Gastrocnemius medialis (tissue), 4 donors: ENCODE measurements around the gene PTPRR. TPM values are rescaled to one million over a fixed set of nuclear protein-coding genes. Genes with fewer than 3 reads are reported as not detected.

ENCODE experiments used
- ATAC-seq, 2 donors: fragments of 150-250 bp; one replicate each; pipeline ENCODE4 v1.9.1; 2016
- DNase-seq, 2 donors: peaks; one replicate each; pipeline ENCODE4 v3.0.0-alpha.2; 2019
- H3K27ac ChIP-seq, 4 donors: fragments of 200-600 bp; sonication (generic); 1 replicate in 1 of 4; 2 replicates in 3 of 4; pipeline ENCODE4 v1.5.1; 2016 to 2018; ENCODE audit warnings: mild to moderate bottlenecking in 2 of 4, moderate library complexity in 1 of 4
- H3K27me3 ChIP-seq, 3 donors: fragments of 200-600 bp; sonication (generic) in 2 of 3; 1 replicate in 1 of 3; 2 replicates in 2 of 3; pipeline versions ENCODE4 v1.5.1 to v1.6.0; 2016 to 2019; ENCODE audit warnings: mild to moderate bottlenecking in 1 of 3, moderate library complexity in 1 of 3
- H3K36me3 ChIP-seq, 2 donors: fragments of 200-600 bp; sonication (generic) in 1 of 2; one replicate each; pipeline ENCODE4 v1.5.1; 2017 to 2018
- H3K4me1 ChIP-seq, 2 donors: fragments of 200-600 bp; sonication (generic) in 1 of 2; one replicate each; pipeline ENCODE4 v1.5.1; 2016 to 2017; ENCODE audit warnings: mild to moderate bottlenecking in 2 of 2
- H3K4me3 ChIP-seq, 4 donors: fragments of 200-600 bp; sonication (generic) in 3 of 4; 1 replicate in 1 of 4; 2 replicates in 3 of 4; pipeline ENCODE4 v1.5.1; 2016 to 2019; ENCODE audit warnings: mild to moderate bottlenecking in 2 of 4
- H3K9me3 ChIP-seq, 3 donors: fragments of 200-600 bp; sonication (generic) in 2 of 3; 1 replicate in 1 of 3; 2 replicates in 2 of 3; pipeline ENCODE4 v1.5.1; 2016 to 2019
- POLR2A ChIP-seq, 2 donors: fragments of 450-650 bp; IDR thresholded peaks; one replicate each; pipeline ENCODE4 v1.6.1; 2017; ENCODE audit warnings: antibody characterized with exemption in 2 of 2, mild to moderate bottlenecking in 2 of 2, moderate library complexity in 2 of 2
- in situ Hi-C, 4 donors: fragments of 200-750 bp; cut with MboI; loops; one replicate each; pipeline versions ENCODE4 v1.15.0 to v1.8.0; 2017; ENCODE audit warnings: low sequenced_read_pairs in 4 of 4
- intact Hi-C: fragments of 100-400 bp; cut with DNase I; formaldehyde crosslinking; loops from one replicate; pipeline ENCODE4 v1.15.1; 2023; ENCODE audit warnings: low total_unique reads
- total RNA-seq, 4 donors: library from RNA; depleted of rRNA; stranded (reverse); fragments of >200 nt; gene quantifications; one replicate each; pipeline versions ENCODE4 v1.1.0 to v1.2.3, GENCODE V29; 2016
- TF ChIP-seq, protein P1 (sequence below), 5 experiments: fragments of 450-650 bp in 3 of 5; fragments of 200-600 bp in 2 of 5; sonication (generic) in 2 of 5; IDR thresholded peaks in 4 of 5; conservative IDR thresholded peaks in 1 of 5; 1 replicate in 4 of 5; 2 replicates in 1 of 5; pipeline ENCODE4 v1.5.1; 2016 to 2019; ENCODE audit warnings: antibody characterized with exemption in 5 of 5, mild to moderate bottlenecking in 3 of 5, moderate library complexity in 3 of 5

Gene PTPRR
- total RNA-seq, 4 donors from 2014 or later: 0.18 to 0.20 TPM; not detected in 2

DNA sequence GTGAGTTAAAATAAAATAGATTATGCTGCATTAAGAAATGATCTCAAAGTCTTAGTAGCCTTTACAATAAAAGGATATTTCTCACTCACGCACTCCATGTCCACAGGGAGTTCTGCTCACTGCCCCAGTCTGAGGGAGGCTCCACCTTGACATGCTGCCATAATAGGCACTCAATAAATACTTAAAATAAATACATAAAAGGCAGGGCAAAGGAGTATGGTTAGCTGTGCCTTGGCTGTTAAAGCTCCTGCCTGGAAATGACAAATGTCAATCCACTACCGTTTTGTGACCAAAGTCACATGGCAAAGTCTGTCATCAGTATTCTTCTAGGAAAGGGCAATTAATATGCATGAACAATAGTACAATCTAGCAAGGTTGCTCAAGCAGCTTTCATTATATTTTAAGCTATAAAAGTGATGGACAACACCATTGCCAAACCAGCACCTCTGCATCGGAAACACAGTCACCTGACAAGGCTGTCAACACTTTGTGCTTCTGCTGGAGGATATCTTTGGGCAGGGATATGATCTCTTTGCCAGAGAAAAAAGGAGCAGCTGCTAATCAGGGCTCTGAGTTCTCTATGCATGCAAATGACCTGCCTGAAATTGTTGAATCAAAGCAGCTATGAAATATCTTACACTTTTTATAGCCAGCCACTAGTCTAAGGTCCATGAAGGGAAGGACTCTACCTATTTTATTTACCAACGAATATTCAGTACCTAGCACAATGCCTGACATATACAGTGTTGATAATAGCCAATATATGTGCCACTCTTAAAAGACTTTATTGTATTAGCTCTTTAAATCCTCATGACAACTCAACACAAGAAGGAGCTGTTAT is 90.1 kb downstream of the PTPRR start:
- Histone ChIP-seq H3K36me3 (no peaks in the 10 kb centered on the region), H3K27me3 (no peaks in the 10 kb centered on the region), H3K4me3 (no peak overlapping the region), H3K9me3 (no peaks in the 10 kb centered on the region), H3K4me1 (no peaks in the 10 kb centered on the region), H3K27ac (no peak overlapping the region)
- ATAC-seq (no peak), DNase-seq (no peak)
- in situ Hi-C loops (no loop called here), intact Hi-C loops (no loop called here)
- TF ChIP-seq, protein P1, sequence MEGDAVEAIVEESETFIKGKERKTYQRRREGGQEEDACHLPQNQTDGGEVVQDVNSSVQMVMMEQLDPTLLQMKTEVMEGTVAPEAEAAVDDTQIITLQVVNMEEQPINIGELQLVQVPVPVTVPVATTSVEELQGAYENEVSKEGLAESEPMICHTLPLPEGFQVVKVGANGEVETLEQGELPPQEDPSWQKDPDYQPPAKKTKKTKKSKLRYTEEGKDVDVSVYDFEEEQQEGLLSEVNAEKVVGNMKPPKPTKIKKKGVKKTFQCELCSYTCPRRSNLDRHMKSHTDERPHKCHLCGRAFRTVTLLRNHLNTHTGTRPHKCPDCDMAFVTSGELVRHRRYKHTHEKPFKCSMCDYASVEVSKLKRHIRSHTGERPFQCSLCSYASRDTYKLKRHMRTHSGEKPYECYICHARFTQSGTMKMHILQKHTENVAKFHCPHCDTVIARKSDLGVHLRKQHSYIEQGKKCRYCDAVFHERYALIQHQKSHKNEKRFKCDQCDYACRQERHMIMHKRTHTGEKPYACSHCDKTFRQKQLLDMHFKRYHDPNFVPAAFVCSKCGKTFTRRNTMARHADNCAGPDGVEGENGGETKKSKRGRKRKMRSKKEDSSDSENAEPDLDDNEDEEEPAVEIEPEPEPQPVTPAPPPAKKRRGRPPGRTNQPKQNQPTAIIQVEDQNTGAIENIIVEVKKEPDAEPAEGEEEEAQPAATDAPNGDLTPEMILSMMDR (IDR thresholded peaks at IDR 0.05 in 4 of 5, conservative IDR thresholded peaks at IDR 0.05 in 1 of 5): no peak
- no peak for TF ChIP-seq POLR2A (IDR thresholded peaks at IDR 0.05)

DNA sequence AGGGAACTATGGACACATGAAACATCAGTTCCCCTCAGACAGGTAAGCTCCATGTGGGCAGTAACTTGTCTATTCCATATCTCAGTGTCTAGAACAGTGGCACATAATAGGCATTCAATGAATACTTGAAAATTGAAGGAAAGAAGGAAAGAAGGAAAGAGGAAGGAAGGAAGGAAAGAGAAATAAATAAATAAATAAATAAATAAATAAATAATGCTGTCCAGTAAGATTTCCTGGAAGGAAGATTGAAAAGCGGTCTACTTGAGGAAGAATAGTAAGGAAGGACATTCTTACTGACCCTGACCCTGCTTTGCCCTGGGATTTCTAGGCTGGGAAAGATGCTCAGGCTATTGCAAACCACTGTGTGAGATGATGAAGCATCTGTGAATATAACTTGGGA is 91.5 kb downstream of the PTPRR start:
- intact Hi-C loops (no loop called here), in situ Hi-C loops (no loop called here)
- Histone ChIP-seq H3K27me3 (no peaks in the 10 kb centered on the region), H3K9me3 (no peaks in the 10 kb centered on the region), H3K4me3 (no peak overlapping the region), H3K4me1 (no peaks in the 10 kb centered on the region), H3K27ac (no peak overlapping the region), H3K36me3 (no peaks in the 10 kb centered on the region)
- ATAC-seq: no peak
- no peak for DNase-seq
- TF ChIP-seq, protein P1 (IDR thresholded peaks at IDR 0.05 in 4 of 5, conservative IDR thresholded peaks at IDR 0.05 in 1 of 5): no peak
- TF ChIP-seq POLR2A (IDR thresholded peaks at IDR 0.05): no peak

- intact Hi-C loops: no loop called here
Measured at GRCh38 chr12:70828351-70828750, 92.2 kb downstream of the PTPRR start.

GRCh38 chr12:70826156-70826555 is 94.4 kb downstream of the PTPRR start:
- H3K4me3 ChIP-seq: no peak overlapping the region
- DNase-seq (no peak), ATAC-seq (no peak)
- H3K4me1 ChIP-seq: no peaks in the 10 kb centered on the region
- H3K9me3 ChIP-seq: no peaks in the 10 kb centered on the region
- H3K36me3 ChIP-seq: no peaks in the 10 kb centered on the region
- no peak overlapping the region for H3K27ac ChIP-seq
- intact Hi-C loops: no loop called here
- H3K27me3 ChIP-seq: no peaks in the 10 kb centered on the region
- no peak for TF ChIP-seq POLR2A (IDR thresholded peaks at IDR 0.05)
- TF ChIP-seq, protein P1 (IDR thresholded peaks at IDR 0.05 in 4 of 5, conservative IDR thresholded peaks at IDR 0.05 in 1 of 5): no peak
- in situ Hi-C loops: no loop called here

More at GRCh38 chr12:70828351-70828750, 92.2 kb downstream of the PTPRR start:
- no peaks in the 10 kb centered on the region for H3K27me3 ChIP-seq
- H3K4me3 ChIP-seq: no peak overlapping the region
- no peak for ATAC-seq
- H3K27ac ChIP-seq: no peak overlapping the region
- no peaks in the 10 kb centered on the region for H3K4me1 ChIP-seq
- H3K36me3 ChIP-seq: no peaks in the 10 kb centered on the region
- TF ChIP-seq, protein P1 (IDR thresholded peaks at IDR 0.05 in 4 of 5, conservative IDR thresholded peaks at IDR 0.05 in 1 of 5): no peak
- TF ChIP-seq POLR2A (IDR thresholded peaks at IDR 0.05): no peak
- in situ Hi-C loops: no loop called here
- no peaks in the 10 kb centered on the region for H3K9me3 ChIP-seq
- DNase-seq: no peak
